GM21737 (cell line): ENCODE measurements around the gene MAST4.

ENCODE experiments used
- ATAC-seq: cut with Tn5 transposase; IDR thresholded peaks from one replicate; pipeline ENCODE4 v1.9.1; 2021; ENCODE audit warnings: mild to moderate bottlenecking, moderate library complexity; ENCODE audit not compliant: unreplicated experiment

Gene MAST4

DNA sequence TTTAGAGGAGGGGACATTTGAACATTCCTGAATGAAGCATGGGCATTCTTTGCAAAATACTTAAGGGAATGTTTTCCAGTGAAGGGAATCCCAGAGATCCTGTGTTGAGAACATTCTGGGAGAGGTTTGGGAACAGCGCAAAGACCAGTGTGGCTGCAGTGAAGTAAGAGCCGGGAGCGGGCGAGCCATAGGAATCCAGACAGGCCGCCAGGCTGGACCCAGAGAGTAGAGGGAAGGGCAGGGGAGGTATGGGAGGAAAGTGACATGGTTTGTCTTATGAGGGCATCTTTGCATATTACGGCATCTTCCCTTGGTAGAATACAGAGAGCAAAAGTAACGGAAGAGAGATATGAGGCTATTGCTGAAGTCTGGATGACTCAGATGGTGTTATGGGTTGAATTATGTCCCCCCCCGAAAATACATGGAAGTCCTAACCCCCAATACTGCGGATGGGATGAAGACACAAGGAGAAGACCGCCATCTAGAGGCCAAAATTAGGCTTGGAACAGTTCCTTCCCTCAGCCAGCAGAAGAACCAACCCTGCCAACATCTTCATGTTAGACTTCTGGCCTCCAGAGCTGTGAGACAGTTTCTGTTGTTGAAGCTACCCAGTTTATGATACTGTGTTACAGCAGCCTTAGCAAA is 268.2 kb downstream of the MAST4 start:
- ATAC-seq, result no peak

DNA sequence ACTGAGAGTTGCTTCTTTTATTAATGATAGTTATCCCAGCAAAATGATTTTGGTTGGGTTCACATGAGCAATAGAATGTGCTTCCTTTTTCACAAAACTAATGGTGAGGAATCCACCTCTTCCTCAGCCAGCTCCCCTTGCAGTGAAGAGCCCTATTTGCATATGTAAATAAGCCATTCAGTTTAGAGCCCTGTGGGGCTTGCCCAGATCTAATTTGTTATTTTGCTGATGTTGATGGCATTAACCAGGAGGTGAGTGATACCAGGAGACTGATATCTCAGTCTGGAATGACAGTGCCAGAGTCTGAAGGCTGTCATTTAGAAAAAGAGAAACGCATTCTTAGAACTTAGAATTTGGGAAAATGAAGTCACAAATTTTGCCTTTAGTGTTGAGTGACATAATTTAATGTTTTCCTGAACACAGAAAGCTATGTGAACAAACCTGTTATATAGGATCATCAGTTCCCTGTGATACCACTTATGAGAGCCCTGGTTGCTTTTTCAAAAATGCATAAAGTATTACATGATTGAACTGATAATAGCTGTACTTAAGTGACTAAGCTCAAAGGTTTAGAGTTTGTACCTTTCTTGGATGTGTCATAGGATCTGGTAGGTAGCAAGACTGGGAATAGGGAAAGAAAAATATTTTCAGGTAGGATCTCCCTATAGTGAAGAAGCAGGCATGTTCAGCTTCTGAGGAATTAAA is 271.6 kb downstream of the MAST4 start:
- no peak for ATAC-seq

DNA sequence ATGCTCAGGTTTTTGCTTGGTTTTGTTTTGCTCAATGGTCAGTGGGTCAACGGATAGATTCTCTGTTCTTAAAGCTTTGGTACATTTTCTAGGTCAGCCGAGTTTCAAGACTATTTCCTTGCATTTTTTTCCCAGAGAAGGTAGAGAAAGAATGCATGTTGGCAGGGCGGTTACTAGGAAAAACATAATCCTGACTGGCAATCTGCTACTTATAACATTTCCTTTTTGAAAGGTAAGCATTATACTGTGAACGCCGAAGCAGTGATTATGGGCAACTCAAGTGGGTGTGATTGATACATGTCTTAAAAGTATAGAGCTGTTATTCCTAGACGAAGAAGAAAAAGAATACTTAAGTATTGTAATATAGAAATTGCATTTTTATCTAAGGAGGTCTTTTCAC is 273.2 kb downstream of the MAST4 start:
- ATAC-seq, result no peak

DNA sequence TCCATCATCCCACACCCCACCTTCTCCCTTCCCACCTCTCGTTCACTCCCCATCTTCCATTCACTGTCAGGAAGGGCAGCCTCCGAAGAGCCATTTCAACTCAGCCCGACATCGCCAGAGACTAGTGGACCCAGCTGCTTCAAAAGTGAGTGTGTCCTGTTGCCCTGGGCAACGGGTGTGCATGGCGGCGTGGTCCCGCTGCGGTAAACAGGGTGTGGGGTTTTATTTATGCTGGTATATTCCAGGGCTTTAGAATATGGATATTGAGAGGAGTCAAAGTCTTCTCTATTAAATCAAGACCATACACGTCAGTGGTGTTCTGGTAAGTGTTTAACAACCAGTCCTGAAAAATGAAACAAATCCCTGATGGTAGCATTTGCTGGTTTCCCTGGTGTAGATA is 274.5 kb downstream of the MAST4 start:
- ATAC-seq, result no peak

DNA sequence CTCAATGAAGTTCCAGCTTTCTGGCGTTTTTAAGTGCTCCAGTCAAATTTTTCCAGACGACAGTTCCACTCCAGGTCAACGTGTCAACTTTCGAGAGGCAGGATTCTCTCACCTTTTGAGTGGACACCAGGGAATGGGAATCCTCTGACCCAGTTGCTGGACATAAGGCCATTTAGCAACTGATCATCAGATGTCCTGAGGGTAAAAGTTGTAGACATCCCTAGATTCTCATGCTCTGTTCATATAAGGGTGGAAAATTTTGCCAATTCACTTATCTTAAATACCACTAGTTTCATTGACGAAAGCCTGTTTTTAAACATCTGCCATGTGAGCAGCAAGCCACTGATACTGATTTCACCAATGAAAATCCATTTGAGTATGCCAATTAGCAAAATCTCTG is 275.5 kb downstream of the MAST4 start:
- ATAC-seq, result no peak

DNA sequence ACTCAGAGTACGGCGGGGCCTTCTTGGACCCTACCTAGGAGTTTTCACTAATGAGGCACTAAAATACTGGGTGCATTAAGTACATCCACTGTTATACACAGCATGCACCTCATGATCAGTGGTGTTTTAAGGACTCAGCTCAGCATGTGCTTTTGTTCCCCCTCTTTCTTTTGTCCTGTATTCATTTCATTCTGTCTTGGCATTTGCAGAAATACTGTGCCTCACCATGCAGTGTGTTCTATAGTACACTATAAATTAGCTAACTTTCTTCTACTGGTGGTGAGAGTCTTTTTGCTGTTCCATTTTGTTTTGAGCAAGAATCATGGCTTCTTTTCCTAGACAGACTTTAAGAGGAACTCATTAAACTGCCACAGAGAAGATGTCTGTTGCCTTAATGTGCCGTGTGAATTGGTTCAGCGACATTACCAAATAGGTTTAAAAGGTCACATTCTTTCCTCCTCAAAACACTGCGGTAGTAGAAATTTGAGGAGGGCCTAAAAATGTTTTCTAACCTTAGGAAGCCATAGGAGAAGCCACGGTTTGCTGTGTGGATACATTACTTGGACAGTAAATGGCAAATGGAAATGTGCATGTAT is 276.6 kb downstream of the MAST4 start:
- no peak for ATAC-seq

DNA sequence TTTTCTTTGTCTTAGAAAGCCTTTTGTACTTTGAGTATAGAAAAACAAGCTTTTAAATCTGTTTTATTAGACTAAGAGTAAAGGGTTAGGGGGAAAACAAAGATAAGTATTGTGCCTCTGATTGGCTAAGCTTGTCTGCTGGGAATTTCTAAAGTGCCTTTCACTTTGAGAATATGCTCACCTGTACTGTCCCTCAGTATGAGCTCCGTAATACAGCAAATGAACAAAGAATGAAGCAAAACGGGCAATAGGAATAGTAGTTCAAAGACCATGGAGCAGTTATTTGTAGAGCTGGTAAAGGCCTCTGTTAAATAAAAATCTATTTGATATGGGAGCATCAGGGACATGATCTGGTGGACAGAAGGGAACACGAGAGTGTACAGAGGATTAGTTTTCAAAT is 277.8 kb downstream of the MAST4 start:
- no peak for ATAC-seq

GRCh38 chr5:66875315-66875714 is 279.1 kb downstream of the MAST4 start:
- no peak for ATAC-seq

- ATAC-seq, result no peak
These were observed 280.1 kb downstream of the MAST4 start for GRCh38 chr5:66876266-66876807.

- ATAC-seq, result no peak
These were observed 281.6 kb downstream of the MAST4 start for GRCh38 chr5:66877843-66878242.

DNA sequence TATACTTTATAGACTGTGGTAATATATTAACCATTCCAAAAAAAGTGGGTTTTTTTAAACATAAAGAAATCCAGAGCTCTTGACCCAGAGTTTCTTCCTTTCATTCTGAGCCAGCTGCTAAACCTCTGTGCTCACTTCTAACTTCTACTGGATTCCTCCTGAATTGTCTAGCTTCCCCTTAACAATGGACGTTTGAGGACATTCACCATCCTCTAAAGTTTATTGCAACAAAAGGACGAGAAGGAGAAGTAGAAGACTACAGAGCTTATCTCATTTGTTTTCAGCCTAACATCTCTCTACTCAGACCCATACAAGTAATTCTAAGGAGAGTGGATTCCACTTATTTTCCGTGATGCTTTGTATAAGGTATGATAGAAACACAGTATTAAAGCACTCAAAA is 284.2 kb downstream of the MAST4 start:
- no peak for ATAC-seq

GRCh38 chr5:66881480-66882161 is 285.4 kb downstream of the MAST4 start:
- ATAC-seq, result no peak

- no peak for ATAC-seq
These were observed 286.5 kb downstream of the MAST4 start for GRCh38 chr5:66882606-66883227.

- ATAC-seq, result no peak
These were observed 288.5 kb downstream of the MAST4 start for GRCh38 chr5:66884564-66885243.

- no peak for ATAC-seq
These were observed 290.7 kb downstream of the MAST4 start for GRCh38 chr5:66886941-66887340.

- ATAC-seq, result no peak
These were observed 292.4 kb downstream of the MAST4 start for GRCh38 chr5:66888613-66889012.

DNA sequence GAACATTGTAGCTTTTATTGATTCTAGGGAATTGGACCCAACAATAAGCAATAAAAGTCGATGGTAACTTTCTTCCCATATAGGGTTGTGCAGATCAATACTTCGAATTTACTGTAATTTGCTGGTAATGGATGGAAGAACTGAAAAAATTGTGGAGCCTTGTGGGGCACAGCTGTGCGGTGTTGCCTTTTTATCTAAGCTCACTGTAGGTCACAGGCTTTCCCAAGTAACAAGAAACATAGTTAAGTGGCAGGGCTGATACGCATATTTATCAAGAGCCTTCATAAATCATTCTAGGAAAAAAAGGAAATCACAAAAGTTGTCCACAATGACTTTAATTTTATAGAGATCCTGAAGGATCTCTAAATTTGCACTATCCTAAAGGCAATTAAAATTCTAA is 292.9 kb downstream of the MAST4 start:
- ATAC-seq, result no peak

- no peak for ATAC-seq
These were observed 293.3 kb downstream of the MAST4 start for GRCh38 chr5:66889524-66889923.

GRCh38 chr5:66891184-66891925 is 295.2 kb downstream of the MAST4 start:
- no peak for ATAC-seq

DNA sequence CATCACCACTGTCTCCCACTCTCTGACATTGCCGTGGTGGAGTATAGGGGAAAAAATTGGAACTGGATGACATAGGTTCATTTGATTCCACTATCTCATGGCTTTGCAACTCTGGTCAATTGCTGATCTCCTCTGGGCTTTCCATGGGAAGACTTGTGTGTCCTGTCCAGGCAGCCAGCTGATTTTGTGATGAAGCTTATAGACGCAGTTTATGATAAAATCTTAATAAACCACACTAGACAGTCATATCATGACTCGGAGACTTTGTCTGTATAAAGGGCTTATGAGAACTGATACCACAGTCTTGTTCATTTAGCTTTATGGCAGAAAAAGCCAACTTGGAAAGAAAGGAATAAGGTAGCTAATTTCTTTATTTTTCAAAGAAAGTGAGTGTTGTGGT is 296.5 kb downstream of the MAST4 start:
- no peak for ATAC-seq
